ENCODE results near the gene KCTD21. TPM values are rescaled to one million over a fixed set of nuclear protein-coding genes. Genes with fewer than 3 reads are reported as not detected.

KCTD21 gene
- total and polyA plus RNA-seq, 8 donors = 8.4 to 12.0 (median 9.2) TPM

DNA sequence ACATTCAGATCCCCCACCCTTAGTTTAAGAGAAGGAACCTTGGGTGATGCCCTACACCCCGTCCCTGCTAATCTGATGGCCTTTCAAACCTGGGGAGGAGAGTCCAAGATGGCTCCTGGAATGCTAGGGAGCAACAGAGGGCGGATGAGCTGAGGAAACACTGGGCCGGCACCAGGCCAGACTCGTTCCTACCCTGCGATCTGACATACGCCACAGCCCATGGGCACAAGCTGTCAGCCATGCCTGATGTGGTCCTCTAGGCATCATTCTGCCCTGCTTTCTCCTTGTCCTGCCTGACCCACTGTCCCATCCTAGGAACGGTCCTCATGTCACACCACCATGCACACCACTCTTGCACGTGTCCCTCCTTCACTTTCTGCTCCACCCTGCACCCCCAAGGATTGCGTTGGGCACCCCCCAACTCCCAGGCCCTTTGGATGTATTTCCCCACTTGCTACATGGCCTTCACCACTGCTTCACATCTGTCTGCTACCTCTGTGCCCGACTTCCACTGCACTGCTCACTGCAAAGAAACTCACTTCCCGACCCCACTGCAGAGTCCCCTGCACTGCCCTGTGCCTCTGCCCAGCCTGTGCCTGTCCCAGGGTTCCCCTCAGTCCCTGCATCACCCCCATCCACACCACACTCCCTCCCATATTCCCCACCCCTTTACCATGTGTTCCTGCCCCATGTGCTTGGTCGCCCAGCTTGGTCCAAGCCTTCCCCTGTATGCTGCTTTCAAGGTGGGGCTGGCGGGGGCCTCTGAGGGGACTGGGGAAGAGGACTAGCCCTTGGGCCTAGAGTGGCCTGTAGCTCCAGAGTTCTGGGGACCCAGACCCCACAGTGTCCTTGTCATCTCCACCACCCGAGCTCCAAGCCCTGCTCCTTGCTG lies 29.5 kb upstream of the KCTD21 start:
- H3K4me3 ChIP-seq = no peak overlapping the region
- TF ChIP-seq, protein P1, sequence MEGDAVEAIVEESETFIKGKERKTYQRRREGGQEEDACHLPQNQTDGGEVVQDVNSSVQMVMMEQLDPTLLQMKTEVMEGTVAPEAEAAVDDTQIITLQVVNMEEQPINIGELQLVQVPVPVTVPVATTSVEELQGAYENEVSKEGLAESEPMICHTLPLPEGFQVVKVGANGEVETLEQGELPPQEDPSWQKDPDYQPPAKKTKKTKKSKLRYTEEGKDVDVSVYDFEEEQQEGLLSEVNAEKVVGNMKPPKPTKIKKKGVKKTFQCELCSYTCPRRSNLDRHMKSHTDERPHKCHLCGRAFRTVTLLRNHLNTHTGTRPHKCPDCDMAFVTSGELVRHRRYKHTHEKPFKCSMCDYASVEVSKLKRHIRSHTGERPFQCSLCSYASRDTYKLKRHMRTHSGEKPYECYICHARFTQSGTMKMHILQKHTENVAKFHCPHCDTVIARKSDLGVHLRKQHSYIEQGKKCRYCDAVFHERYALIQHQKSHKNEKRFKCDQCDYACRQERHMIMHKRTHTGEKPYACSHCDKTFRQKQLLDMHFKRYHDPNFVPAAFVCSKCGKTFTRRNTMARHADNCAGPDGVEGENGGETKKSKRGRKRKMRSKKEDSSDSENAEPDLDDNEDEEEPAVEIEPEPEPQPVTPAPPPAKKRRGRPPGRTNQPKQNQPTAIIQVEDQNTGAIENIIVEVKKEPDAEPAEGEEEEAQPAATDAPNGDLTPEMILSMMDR (IDR thresholded peaks at IDR 0.05) = no peak
- DNase-seq = no peak
- peaks cover 5 to 100% of the 10 kb centered on the region in 2 donors for H3K36me3 ChIP-seq
- ATAC-seq = no peak
- intact Hi-C loops (cut with DNase I) = no loop called here
- no peak overlapping the region for H3K27ac ChIP-seq
- H3K27me3 ChIP-seq = no peaks in the 10 kb centered on the region
- H3K9me3 ChIP-seq = no peaks in the 10 kb centered on the region
- H3K4me1 ChIP-seq = peaks cover 0 to 2% of the 10 kb centered on the region in 2 donors

DNA sequence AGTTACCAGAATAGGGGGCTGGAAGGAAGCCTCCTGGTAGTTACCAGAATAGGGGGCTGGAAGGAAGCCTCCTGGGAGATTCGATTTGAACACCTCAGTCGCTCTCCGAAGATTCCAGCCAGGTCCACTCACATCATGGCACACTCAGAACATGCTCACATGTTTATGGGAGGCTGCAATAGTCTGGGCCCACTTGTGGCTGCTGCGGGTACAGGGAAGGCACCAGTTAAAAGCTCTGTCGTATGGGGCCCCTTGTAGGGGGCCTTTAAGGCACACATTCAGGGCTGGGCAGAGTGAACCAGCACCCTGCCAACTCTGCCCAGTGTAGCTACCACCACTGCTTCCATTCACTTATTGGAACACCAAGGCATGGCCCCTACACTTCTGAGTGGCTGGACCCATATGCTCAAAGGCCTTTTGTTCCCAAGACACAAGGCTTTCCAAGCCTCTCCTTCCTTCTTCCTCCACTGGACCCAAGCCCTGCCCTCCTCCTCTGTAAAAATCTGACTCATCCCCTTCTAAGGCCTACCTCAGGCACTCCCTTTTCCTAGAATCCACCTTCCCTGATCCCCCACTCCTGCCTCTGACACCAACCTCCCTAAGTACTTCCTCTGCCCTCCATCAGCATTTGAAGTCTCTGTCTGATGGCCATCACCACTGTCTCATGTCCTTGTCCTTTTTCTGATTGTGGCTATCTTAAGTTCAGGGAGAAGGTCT lies 28.3 kb upstream of the KCTD21 start:
- ATAC-seq (no peak), DNase-seq (no peak)
- peaks cover 0 to 5% of the 10 kb centered on the region in 2 donors for H3K4me1 ChIP-seq
- H3K27ac ChIP-seq = peak overlapping the region in 1 of 2 donors; percentile 11
- no peaks in the 10 kb centered on the region for H3K27me3 ChIP-seq
- TF ChIP-seq, protein P1 (IDR thresholded peaks at IDR 0.05) = no peak
- no peaks in the 10 kb centered on the region for H3K9me3 ChIP-seq
- peaks cover 5 to 90% of the 10 kb centered on the region in 2 donors for H3K36me3 ChIP-seq
- H3K4me3 ChIP-seq = no peak overlapping the region
- intact Hi-C loops (cut with DNase I) = no loop called here

DNA sequence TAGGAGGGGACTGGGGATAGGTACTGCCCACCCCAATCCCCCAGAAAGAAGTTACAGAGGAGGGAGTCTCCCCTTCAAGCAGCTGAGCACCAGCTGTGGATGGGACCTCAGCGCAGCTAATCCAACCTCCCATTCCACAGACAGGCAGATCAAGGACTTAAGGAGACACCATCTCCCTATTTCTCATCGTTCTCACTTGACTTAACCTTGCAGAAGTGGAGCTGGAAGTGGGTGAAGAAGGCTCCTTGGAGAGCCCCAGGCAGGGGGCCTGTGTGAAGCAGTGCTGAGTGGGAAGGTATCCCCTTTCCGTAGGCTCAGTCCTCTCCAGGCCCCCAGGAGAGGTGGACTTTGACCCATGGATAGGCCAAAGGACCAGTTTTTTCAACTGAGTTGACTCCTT lies 27.6 kb upstream of the KCTD21 start:
- ATAC-seq = no peak
- intact Hi-C loops (cut with DNase I) = no loop called here
- Histone ChIP-seq H3K4me1 (peaks cover 0 to 5% of the 10 kb centered on the region in 2 donors), H3K9me3 (no peaks in the 10 kb centered on the region), H3K4me3 (no peak overlapping the region), H3K36me3 (peaks cover 5 to 83% of the 10 kb centered on the region in 2 donors), H3K27me3 (no peaks in the 10 kb centered on the region), H3K27ac (no peak overlapping the region)
- no peak for DNase-seq
- TF ChIP-seq, protein P1 (IDR thresholded peaks at IDR 0.05) = no peak

DNA sequence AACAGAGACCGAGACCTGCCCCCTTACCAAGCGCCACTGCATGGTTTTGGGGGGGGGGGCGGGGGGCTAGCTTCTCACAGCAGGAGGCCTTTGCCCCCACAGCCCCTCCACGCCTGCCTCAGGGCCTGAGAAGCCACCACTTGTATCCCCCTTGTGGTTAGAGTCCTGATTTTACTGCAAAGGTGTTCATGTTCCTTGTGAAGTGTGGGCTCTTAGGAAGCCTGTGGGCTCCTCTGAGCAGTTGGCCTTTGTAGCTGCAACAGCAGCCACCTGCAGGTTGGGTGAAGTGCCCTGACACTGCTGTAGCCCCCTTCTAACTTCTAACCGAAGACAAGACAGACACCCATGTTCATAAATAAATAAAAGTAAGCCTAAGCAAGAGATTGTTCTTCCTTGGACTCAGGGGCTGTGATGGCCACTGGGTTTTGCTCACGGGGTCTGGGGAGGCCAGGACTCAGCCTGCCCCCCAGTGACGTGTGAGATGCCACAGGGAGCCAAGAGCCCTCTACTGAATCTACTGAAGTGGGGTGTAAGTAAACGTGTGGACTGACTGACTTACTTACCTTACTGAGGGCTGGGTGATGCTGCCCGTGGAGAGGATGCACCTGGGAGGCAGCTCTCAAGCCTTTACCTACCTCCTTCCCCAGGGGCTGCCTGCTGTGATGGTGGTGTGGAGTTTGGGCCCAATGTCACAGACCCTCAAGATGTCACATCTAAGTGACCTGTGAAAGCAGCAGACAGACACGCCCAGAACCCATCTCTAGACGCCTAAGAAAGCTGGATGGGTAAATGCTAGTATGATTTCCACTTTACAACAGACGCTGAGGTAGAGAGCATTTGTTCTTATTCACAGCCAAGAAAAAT lies 26.1 kb upstream of the KCTD21 start:
- no peak overlapping the region for H3K4me3 ChIP-seq
- ATAC-seq = no peak
- TF ChIP-seq, protein P1 (IDR thresholded peaks at IDR 0.05) = no peak
- no peak overlapping the region for H3K27ac ChIP-seq
- H3K27me3 ChIP-seq = no peaks in the 10 kb centered on the region
- intact Hi-C loops (cut with DNase I) = no loop called here
- peaks cover 0 to 5% of the 10 kb centered on the region in 2 donors for H3K4me1 ChIP-seq
- DNase-seq = no peak
- H3K9me3 ChIP-seq = no peaks in the 10 kb centered on the region
- H3K36me3 ChIP-seq = peaks cover 0 to 80% of the 10 kb centered on the region in 2 donors
